ENCODE measurements around the gene TBC1D14.

- no peak for TF ChIP-seq CTCF (IDR thresholded peaks at IDR 0.05)
- TF ChIP-seq POLR2A (IDR thresholded peaks at IDR 0.05) = no peak
Observed at GRCh38 chr4:7074426-7074825, 164.8 kb downstream of the TBC1D14 start.

Measured in lower leg skin (tissue), 3 donors.